MCF 10A (cell line): ENCODE data around the gene SLC44A3. TPM values are rescaled to one million over a fixed set of nuclear protein-coding genes. Genes with fewer than 3 reads are reported as not detected.

Source experiments
- BruUV-seq: library from RNA; stranded (reverse); fragments of 400-500 nt; replicated peaks from 2 replicates; lab custom pipeline; 2021; lab: Mats Ljungman, UMichigan
- CTCF ChIA-PET: fragments of 300-600 bp; sonication (Branson Sonifier 250); formaldehyde crosslinking; extraction: SDS; loops from one replicate; lab custom pipeline; 2021; ENCODE audit warnings: antibody characterized with exemption, inconsistent platforms; lab: Yijun Ruan, JAX
- POLR2A ChIA-PET: fragments of 300-600, 350-650 bp; sonication (Branson Sonifier 250); formaldehyde crosslinking; extraction: SDS; loops from one replicate; lab custom pipeline; 2020; ENCODE audit warnings: antibody characterized with exemption, inconsistent platforms; lab: Yijun Ruan, JAX
- DNase-seq: peaks from one replicate; pipeline ENCODE4 v3.0.0-alpha.2; 2018; ENCODE audit not compliant: unreplicated experiment
- H3K27ac Mint-ChIP-seq: one replicate; pipeline ENCODE4 v1.8.0; 2022; ENCODE audit warnings: mild to moderate bottlenecking, low read depth, mixed read lengths; ENCODE audit not compliant: unreplicated experiment
- H3K27me3 Mint-ChIP-seq: one replicate; pipeline ENCODE4 v1.8.0; 2022; ENCODE audit warnings: mixed read lengths; ENCODE audit not compliant: insufficient read depth, unreplicated experiment
- H3K36me3 Mint-ChIP-seq: one replicate; pipeline ENCODE4 v1.8.0; 2022; ENCODE audit warnings: mild to moderate bottlenecking, moderate library complexity, mixed read lengths; ENCODE audit not compliant: insufficient read depth, unreplicated experiment
- H3K4me1 Mint-ChIP-seq: one replicate; pipeline ENCODE4 v1.8.0; 2022; ENCODE audit warnings: mixed read lengths; ENCODE audit not compliant: insufficient read depth, unreplicated experiment
- H3K4me3 Mint-ChIP-seq: one replicate; pipeline ENCODE4 v1.8.0; 2022; ENCODE audit warnings: mild to moderate bottlenecking, moderate library complexity, mixed read lengths; ENCODE audit not compliant: unreplicated experiment
- H3K9me3 Mint-ChIP-seq: one replicate; pipeline ENCODE4 v1.8.0; 2022; ENCODE audit warnings: mixed read lengths; ENCODE audit not compliant: unreplicated experiment
- CTCF ChIP-seq: fragments of 200-600 bp; IDR thresholded peaks from one replicate; pipeline ENCODE4 v1.8.0; 2022; ENCODE audit warnings: antibody characterized with exemption, mild to moderate bottlenecking; ENCODE audit not compliant: unreplicated experiment
- intact Hi-C: fragments of 100-400 bp; cut with micrococcal nuclease; formaldehyde crosslinking; loops from 2 replicates; pipeline ENCODE4 v1.14.1; 2022
- total RNA-seq: library from RNA; stranded (reverse); gene quantifications from 2 replicates; pipeline ENCODE4 v1.2.3, GENCODE V29; 2022

Gene SLC44A3
- total RNA-seq, 1 experiment from 2014 or later, result 2.8 TPM

GRCh38 chr1:94854458-94855306 is 34.5 kb downstream of the SLC44A3 start:
- DNase-seq, result peak; percentile 97
- H3K9me3 Mint-ChIP-seq, result no peaks in the 10 kb centered on the region
- no peaks in the 10 kb centered on the region for H3K27me3 Mint-ChIP-seq
- BruUV-seq, result no TSS peak
- POLR2A ChIA-PET, result interaction anchor here (0.9 to 4.5 kb wide), 12 partner anchors 10 to 379 kb away, joined by 3 to 58 read pairs (median 10); partner anchors contain the start of genes ALG14, CNN3 and RWDD3
- no peak overlapping the region for H3K4me3 Mint-ChIP-seq
- intact Hi-C loops, result loop anchor here (1.0 kb wide), 3 partner anchors 72 to 380 kb away; partner anchors contain the start of gene RWDD3
- peak; percentile 82 for TF ChIP-seq CTCF
- peaks cover 6% of the 10 kb centered on the region for H3K4me1 Mint-ChIP-seq
- CTCF ChIA-PET, result interaction anchor here (0.6 to 7.8 kb wide), 72 partner anchors 7 to 797 kb away, joined by 3 to 192 read pairs (median 4); partner anchors contain the start of genes RWDD3 and SLC44A3
- H3K27ac Mint-ChIP-seq, result no peak overlapping the region
- peaks cover 7% of the 10 kb centered on the region for H3K36me3 Mint-ChIP-seq

- CTCF ChIA-PET, result interaction anchor here (0.6 to 7.8 kb wide), 27 partner anchors 8 to 1929 kb away, joined by 3 to 192 read pairs (median 9); partner anchors contain the start of gene RWDD3
- Mint-ChIP-seq H3K4me1 (peaks cover 6% of the 10 kb centered on the region), H3K27ac (no peak overlapping the region), H3K36me3 (peaks cover 7% of the 10 kb centered on the region), H3K4me3 (no peak overlapping the region), H3K27me3 (no peaks in the 10 kb centered on the region), H3K9me3 (no peaks in the 10 kb centered on the region)
- POLR2A ChIA-PET, result interaction anchor here (0.9 to 4.5 kb wide), 11 partner anchors 9 to 379 kb away, joined by 3 to 58 read pairs (median 11); partner anchors contain the start of genes CNN3 and RWDD3
- intact Hi-C loops, result no loop called here
- no TSS peak for BruUV-seq
- TF ChIP-seq CTCF, result no peak
- peak; percentile 63 for DNase-seq
Measured at GRCh38 chr1:94855307-94855700, 35.1 kb downstream of the SLC44A3 start.

GRCh38 chr1:94856004-94856403 is 35.8 kb downstream of the SLC44A3 start:
- Mint-ChIP-seq H3K9me3 (no peaks in the 10 kb centered on the region), H3K36me3 (peaks cover 7% of the 10 kb centered on the region), H3K27ac (no peak overlapping the region), H3K4me1 (peaks cover 6% of the 10 kb centered on the region), H3K4me3 (no peak overlapping the region), H3K27me3 (no peaks in the 10 kb centered on the region)
- BruUV-seq, result no TSS peak
- ChIA-PET CTCF (interaction anchor here (0.6 to 7.8 kb wide), 16 partner anchors 8 to 1929 kb away, joined by 3 to 192 read pairs (median 12); no protein-coding TSS in a partner anchor), POLR2A (interaction anchor here (1.2 to 4.5 kb wide), 9 partner anchors 8 to 378 kb away, joined by 3 to 58 read pairs (median 18); partner anchors contain the start of genes CNN3 and RWDD3)
- TF ChIP-seq CTCF, result no peak
- intact Hi-C loops, result no loop called here
- no peak for DNase-seq

GRCh38 chr1:94856868-94857267 is 36.7 kb downstream of the SLC44A3 start:
- no peak for DNase-seq

More at GRCh38 chr1:94856868-94857267, 36.7 kb downstream of the SLC44A3 start:
- BruUV-seq, result no TSS peak
- H3K4me3 Mint-ChIP-seq, result no peak overlapping the region
- H3K36me3 Mint-ChIP-seq, result peaks cover 7% of the 10 kb centered on the region
- H3K9me3 Mint-ChIP-seq, result no peaks in the 10 kb centered on the region
- intact Hi-C loops, result no loop called here
- H3K27ac Mint-ChIP-seq, result no peak overlapping the region
- POLR2A ChIA-PET, result interaction anchor here (0.8 to 3.5 kb wide), 4 partner anchors 18 to 377 kb away, joined by 3 to 28 read pairs (median 10); partner anchors contain the start of genes ALG14 and RWDD3
- TF ChIP-seq CTCF, result no peak
- CTCF ChIA-PET, result interaction anchor here (0.7 to 7.8 kb wide), 8 partner anchors 17 to 187 kb away, joined by 3 to 192 read pairs (median 4); no protein-coding TSS in a partner anchor
- H3K4me1 Mint-ChIP-seq, result peaks cover 6% of the 10 kb centered on the region
- no peaks in the 10 kb centered on the region for H3K27me3 Mint-ChIP-seq
